Measurements from ENCODE around the gene UGT8.
"Not testable (repeated sequence)": the region's sequence is repeated elsewhere in the genome, so short reads cannot be mapped to it uniquely, and the experiment has no call there.

UGT8 gene, protein sequence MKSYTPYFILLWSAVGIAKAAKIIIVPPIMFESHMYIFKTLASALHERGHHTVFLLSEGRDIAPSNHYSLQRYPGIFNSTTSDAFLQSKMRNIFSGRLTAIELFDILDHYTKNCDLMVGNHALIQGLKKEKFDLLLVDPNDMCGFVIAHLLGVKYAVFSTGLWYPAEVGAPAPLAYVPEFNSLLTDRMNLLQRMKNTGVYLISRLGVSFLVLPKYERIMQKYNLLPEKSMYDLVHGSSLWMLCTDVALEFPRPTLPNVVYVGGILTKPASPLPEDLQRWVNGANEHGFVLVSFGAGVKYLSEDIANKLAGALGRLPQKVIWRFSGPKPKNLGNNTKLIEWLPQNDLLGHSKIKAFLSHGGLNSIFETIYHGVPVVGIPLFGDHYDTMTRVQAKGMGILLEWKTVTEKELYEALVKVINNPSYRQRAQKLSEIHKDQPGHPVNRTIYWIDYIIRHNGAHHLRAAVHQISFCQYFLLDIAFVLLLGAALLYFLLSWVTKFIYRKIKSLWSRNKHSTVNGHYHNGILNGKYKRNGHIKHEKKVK

GRCh38 chr4:114598191-114599121, at the start of gene UGT8:
Gene UGT8 (plus strand): TSS chr4:114598807. CDS start chr4:114622881, 24,074 bp downstream.
- no peak for DNase-seq

DNA sequence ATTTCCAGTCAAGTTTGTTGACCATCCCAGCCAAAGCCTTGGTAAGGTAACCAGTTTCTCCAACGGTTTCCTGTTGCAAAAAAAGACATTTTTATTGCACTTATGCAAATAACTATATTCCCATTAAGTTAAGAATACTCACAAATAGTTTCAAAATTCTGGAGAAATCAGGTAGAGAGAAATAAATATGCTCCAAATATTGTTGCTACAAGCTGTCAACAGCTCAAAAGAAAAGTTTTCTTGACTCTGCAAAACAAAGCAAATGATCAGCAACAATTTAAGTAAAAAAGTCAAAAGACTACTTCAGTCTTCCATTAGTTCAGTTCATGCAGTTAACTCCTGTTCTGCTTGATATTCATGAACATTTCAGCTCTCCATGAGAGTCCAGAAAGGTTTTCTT, 49.0 kb upstream of the UGT8 start:
- no peak for DNase-seq

DNA sequence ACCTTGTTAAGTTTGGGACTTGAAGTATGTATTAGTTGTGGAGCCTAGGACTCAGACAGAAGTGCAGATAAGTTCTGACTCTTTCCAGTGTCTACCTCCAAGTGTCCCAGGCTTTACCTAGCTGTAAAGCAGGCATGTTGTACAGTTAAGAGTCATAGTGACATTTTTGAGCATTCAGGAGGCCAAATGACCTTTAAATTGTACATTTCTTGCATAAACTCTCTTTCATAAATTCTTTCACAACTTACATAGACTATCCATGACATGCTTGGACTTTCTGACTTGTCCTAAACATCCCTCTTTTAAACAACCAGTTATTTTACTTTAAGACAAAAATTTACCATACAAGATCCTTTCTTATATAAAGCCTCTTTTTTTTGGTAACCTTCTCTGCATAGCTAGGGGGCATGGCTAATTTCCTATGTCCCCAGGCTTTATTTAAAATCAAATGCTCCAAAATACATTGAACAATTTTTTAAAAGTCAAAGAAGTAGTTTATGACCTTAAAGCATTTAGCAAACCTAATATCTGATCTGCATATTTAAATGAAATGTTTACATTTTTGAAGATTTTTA, 40.1 kb upstream of the UGT8 start:
- DNase-seq = no peak

DNA sequence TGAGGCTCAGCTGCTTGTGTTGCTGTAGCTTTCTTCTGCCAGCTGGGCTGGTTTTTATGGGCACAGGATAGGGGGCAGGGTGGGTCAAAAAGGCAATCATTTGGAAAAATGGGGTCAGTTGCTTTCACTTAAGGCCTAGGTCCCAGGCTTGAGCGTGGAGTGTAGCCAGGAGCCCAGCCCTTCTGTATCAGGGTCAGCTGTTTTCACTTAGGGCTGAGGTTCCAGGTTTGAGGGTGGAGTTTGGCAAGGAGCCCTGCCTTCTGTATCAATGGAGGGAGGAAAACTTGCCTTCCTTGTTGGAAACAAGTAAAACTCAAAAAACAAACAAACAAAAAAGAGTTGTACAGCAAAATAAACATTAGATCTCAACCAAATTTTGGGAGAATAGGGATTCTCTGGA, 37.0 kb upstream of the UGT8 start:
- no peak for DNase-seq

DNA sequence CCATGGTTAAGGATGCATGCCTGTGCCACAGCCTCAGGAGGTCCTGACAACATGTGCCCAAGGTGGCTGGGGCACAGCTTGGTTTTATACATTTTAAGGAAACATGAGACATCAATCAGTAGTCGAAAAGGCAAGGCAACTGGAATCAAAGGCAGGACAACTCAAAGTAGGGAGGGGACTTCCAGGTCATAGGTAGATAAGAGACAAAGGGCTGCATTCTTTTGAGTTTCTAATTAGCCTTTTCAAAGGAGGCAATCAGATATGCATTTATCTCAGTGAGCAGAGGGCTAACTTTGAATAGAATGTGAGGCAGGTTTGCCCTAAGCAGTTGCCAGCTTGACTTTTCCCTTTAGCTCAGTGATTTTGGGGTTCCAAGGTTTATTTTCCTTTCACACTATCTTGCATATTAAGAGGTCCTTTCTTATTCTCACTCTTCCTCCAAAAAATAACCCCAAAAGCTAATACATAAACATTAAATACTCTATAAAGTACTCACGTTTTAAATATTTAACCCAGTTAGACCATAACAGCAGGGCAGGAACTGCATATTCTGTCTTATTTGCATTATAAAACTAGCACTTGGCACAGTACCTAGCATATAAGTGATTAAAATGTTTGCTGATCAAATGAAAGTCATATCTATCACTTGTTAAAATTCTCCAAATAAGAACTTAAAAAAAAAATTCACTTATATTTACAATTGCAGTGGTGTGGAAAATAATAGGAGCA, 36.3 kb upstream of the UGT8 start:
- DNase-seq = no peak

DNA sequence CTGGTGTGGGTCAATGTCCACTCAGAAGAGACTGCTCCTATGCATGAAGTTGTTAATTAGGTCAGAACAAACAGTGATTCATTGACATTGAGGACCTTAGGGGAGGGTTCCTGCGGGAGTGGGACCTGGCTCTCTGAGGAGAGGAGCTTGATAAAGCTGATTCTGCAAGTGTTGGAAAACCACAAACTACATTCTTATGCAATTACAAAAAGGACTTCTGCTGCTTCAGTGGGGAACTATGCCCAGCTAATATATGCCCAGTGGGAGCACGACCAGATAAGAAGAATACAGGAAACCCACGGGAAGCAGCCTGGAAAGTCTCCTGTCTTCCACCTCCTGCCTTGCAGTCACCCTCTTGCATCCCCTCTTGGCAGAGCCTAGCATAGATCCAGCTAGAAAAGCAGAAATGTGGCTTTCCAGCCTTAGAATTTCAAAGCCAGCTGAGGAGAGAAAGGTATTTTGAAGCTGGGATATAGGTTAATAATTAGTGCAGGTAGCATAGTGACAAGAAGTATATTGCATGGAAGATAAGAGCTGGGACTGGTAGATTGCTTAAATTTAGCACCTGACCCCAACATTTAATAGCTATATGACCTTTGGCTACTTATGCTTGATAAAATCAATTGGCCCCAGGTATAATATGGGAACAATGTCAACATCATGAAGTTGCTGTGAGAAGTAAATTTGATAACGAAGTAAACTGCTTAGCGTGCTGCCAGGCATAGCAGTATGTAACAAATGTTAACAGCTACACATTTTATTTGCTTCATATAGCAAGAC, 34.9 kb upstream of the UGT8 start:
- DNase-seq = no peak

GRCh38 chr4:114577386-114577785, 21.2 kb upstream of the UGT8 start:
- DNase-seq = no peak

DNA sequence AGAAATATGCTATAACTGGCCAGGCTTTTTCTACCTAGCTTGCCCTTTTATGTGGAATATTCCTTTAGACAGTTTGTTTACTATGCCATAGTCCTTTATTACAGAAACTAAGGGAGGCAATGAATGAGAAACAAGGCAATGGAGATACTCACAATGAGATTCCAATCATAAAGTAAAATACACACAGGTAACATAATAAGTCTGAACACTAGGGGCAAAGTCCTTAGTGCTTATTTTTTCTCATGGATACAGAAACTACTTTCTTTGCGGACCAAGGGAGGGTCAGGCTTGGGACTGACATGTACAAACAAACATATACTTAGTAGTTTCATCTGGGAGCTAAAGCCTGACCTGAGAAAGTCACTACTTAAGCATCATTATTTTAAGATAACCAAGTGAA, 16.0 kb upstream of the UGT8 start:
- DNase-seq = no peak

- no peak for DNase-seq
Observed at GRCh38 chr4:114588305-114588704, 10.3 kb upstream of the UGT8 start.

DNA sequence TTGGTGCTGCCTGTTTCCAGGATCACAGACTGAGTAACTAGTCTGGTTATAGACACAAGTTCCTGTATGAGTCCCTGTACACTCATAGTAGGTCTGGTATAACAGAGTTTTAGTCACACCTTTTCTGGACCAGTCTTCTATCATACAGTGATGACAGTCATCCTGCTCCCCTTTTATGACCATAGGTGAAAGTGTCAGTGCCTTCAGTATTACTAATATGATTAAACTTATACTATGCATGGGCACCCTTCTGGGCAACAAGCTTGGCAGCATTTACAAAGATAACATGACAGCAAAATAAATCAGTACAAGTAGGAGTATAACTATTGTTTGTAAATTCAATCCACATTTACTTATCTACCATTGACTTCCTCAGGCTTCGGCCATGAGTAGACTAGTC, 8.2 kb upstream of the UGT8 start:
- DNase-seq = not testable (repeated sequence)

GRCh38 chr4:114593526-114593925, 5.1 kb upstream of the UGT8 start:
- no peak for DNase-seq

DNA sequence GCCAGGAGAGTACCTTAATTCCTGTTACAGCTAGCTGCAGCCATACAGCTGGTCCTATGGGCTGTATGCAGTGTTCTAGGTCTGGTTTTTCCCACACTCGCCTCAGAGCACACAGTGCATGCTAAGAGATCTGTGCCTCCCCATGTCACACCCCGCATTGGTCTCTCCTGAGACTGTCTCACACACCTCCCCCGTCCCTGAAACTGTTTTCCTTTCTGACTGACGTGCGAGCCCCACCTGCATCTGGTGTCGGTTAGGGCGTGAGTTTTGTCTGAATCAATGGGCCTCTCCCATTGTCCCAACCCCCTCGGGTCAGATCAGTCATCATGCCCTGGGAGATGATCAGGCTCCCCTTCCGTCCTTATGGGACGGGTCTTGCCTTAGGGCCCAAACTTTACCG, 3.4 kb upstream of the UGT8 start:
- DNase-seq = no peak

- DNase-seq = no peak
Observed at GRCh38 chr4:114595921-114596320, 2.7 kb upstream of the UGT8 start.

DNA sequence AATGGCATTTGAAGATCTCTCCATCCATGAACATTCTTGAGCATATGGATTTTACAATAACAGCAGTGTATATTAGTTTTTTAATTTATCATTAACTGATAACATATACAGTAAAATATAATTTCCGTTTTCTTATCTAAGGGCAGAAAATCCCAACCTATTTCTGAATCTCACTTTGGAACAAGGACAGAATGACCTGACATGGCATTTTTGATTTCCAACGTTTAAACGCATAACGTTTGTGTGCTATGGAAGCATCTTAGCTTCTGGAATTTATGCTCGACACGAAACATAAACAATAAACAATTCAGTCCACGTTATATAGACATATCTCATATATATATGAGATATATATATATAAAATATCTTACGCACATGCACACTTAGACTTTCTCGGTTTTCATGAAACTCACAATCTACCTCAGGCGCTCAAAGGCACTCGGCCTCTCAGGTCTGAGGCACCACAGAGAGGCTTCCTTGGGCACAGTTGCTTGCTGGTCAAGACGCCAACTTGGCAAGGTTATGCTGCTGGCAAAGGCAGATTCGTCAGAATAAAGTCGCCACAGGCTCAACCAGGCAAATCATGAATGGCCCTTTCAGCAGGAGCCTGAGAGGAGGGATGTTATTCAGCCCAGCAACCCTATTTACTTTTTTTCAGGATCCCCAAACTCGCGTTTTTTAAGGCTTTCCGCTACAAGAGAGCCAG, 1.0 kb upstream of the UGT8 start:
- DNase-seq = no peak

DNA sequence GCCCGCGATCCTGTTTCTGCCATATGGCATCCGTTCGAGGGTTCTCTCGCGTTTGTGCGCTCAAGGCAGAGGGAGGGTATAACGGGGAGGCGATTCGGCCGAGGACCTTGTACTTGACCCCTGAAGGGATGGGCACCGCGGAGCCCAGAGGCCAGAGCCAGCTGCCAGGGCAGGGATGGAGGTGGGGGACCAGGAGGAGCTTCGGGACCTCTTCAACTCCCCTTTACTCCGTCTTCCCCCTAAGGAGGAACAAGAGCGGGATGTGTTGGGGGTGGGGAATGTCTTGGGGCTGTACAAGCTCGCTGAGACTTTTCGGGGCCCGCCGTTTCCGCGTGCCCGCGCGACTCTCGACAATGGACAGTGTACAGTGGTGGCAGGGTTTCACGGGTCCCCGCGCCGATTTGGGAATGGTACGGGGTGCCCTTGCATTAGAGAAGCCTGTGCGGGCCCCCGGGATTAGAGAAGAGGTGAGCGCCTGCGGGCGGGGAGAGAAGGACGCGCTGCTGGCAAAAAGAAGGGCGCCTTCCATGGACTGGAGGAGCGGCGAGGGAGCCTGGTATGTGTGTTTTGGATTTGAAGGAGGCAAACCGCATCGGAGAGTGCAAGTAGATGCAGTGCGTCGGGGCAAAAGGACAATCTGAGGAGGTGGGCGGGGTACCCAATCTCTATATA, 760 bp downstream of the UGT8 start:
- DNase-seq = no peak

DNA sequence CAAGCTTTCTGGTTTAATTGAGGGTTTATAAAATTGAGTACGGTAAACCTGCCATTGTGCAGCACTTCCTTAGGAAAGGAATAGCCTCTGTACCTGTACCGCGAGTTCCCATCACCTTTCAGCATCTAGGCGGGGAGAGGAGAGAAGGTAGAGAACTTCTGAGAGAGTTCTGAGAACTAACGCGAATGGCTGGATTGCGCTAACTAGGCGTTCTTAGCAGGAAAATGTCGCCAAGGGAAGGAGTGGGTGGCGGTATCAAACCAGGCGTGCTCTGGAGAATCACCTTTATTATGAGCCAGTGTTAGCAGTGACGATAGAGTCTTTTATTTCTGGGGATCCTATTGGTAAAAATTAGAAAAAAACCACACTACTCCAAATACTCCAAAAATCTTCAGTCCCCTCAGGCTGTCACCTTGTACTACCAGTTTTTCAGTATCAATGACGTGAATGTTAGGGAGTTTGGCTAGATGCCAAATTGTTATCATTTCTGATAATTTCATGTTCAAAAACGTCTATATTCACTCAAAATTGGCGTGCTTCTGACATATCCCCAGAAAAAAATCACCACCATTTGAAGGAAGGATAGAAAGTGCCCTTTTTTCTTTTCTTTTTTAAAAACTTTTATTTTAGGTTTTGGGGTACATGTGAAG, 1.4 kb downstream of the UGT8 start:
- DNase-seq = no peak

DNA sequence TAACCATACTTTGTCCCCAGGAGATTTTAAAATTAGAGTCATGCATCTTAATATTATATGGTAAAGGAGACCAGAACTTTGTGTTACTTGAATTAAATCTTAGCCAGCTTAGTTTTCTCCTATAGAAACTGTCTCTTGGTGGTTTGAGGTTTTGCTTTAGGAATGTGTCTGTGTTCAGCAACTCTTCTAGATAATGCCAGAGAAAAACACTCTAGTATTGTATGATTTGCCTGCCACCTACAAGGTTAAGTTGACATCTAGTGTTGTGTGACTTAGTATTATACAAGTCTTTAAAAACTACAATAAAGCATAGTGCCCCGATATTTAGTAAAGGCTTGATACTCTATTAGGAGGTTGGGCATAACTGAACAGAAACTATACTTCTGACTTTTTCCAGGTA, 2.1 kb downstream of the UGT8 start:
- DNase-seq = no peak

- no peak for DNase-seq
Observed at GRCh38 chr4:114601304-114602052, 2.9 kb downstream of the UGT8 start.

- no peak for DNase-seq
Observed at GRCh38 chr4:114603497-114603896, 4.9 kb downstream of the UGT8 start.
